K562 (cell line): ENCODE measurements around the gene RHBDL3. TPM values are rescaled to one million over a fixed set of nuclear protein-coding genes. Genes with fewer than 3 reads are reported as not detected.

ENCODE experiments used
- ETS1 ChIP-seq: conservative IDR thresholded peaks from 2 replicates; pipeline ENCODE4 v1.6.1; 2011; ENCODE audit warnings: low read depth, mild to moderate bottlenecking, low read length; ENCODE audit not compliant: control insufficient read depth
- EWSR1 ChIP-seq: fragments of 450-650 bp; IDR thresholded peaks from 2 replicates; pipeline ENCODE4 v1.6.1; 2018; ENCODE audit warnings: borderline replicate concordance, mild to moderate bottlenecking, low read depth, moderate library complexity; ENCODE audit not compliant: partially characterized antibody
- HINFP ChIP-seq: fragments of 450-650 bp; conservative IDR thresholded peaks from 2 replicates; pipeline ENCODE4 v1.6.1; 2016; ENCODE audit warnings: missing genetic modification characterization, low read depth, mild to moderate bottlenecking, control low read depth, missing compliant biosample characterization
- LEF1 ChIP-seq: fragments of 450-650 bp; IDR thresholded peaks from 2 replicates; pipeline ENCODE4 v1.6.1; 2016; ENCODE audit warnings: mild to moderate bottlenecking
- RFX7 ChIP-seq: fragments of 250-450 bp; sonication (Bioruptor Pico); IDR thresholded peaks from 2 replicates; pipeline ENCODE4 v1.5.1; 2021; ENCODE audit warnings: mild to moderate bottlenecking
- ZBTB26 ChIP-seq: fragments of 450-650 bp; formaldehyde crosslinking; IDR thresholded peaks from 2 replicates; pipeline ENCODE4 v1.4.0; 2022; ENCODE audit warnings: missing genetic modification characterization
- ZNF175 ChIP-seq: fragments of 200-800 bp; sonication (Bioruptor generic); IDR thresholded peaks from 2 replicates; pipeline ENCODE4 v1.6.1; 2016; ENCODE audit warnings: low read depth, mild to moderate bottlenecking, missing genetic modification characterization, missing compliant biosample characterization
- ZNF24 ChIP-seq: fragments of 450-650 bp; IDR thresholded peaks from 2 replicates; pipeline ENCODE4 v1.6.1; 2016
- ZNF347 ChIP-seq: fragments of 450-650 bp; formaldehyde crosslinking; IDR thresholded peaks from 2 replicates; pipeline ENCODE4 v1.4.0; 2020; ENCODE audit warnings: low read depth, mild to moderate bottlenecking, moderate library complexity
- ZNF77 ChIP-seq: fragments of 250-450 bp; sonication (Bioruptor Pico); IDR thresholded peaks from 2 replicates; pipeline ENCODE4 v1.5.0; 2020
- polyA plus RNA-seq, 8 experiments: library from polyadenylated mRNA; depleted of rRNA in 4 of 8; stranded (reverse) in 5 of 8; unstranded in 3 of 8; fragments of >200 nt; fragmentation: Nextera tagmentation in 2 of 8; fragmentation: Illumina TruSeq in 1 of 8; extraction: Ambion mirVana in 2 of 8; extraction: Trizol in 1 of 8; gene quantifications; 2 replicates each; pipeline versions ENCODE4 v1.2.1 to v1.2.3, GENCODE V29; 2011 to 2014; ENCODE audit warnings: inconsistent platforms in 1 of 8, missing spikeins in 1 of 8
- total RNA-seq, 7 experiments: library from RNA; depleted of rRNA in 6 of 7; stranded (reverse); fragments of >200 nt in 6 of 7; fragmentation: Illumina TruSeq in 2 of 7; extraction: Trizol in 2 of 7; gene quantifications; 2 replicates each; pipeline versions ENCODE4 v1.2.1 to v1.2.3, GENCODE V29; 2011 to 2021; ENCODE audit warnings: low replicate concordance in 1 of 7

The RHBDL3 gene
- total and polyA plus RNA-seq, 9 of the 15 experiments (the other 6 are each of a cell fraction or from before 2014, with no cell fraction given), result 0.06 to 0.31 (median 0.09) TPM; not detected in 4

GRCh38 chr17:32341857-32342602 lies 76.4 kb downstream of the RHBDL3 start, which contains the start of gene C17orf75 (continued):
- TF ChIP-seq RFX7 (CRISPR knock-in tag), result 0 out of 2 replicates have a peak, but pooled peaks have one; percentile 15
- no peak for TF ChIP-seq ZNF347 (CRISPR knock-in tag)
- no peak for TF ChIP-seq ZBTB26 (CRISPR knock-in tag)
- TF ChIP-seq ZNF175 (CRISPR knock-in tag), result 0 out of 2 replicates have a peak, but pooled peaks have one; percentile 17
- no peak for TF ChIP-seq EWSR1
- TF ChIP-seq LEF1, result peak; percentile 18; the same call in 1 of the 2 replicates
- TF ChIP-seq ZNF24, result peak; percentile 76; the same call in 1 of the 2 replicates
- no peak for TF ChIP-seq ZNF77
- TF ChIP-seq HINFP (tag), result no peak
- peak; percentile 82; the same call in 1 of the 2 replicates for TF ChIP-seq ETS1
